ENCODE results near the gene SLX9.

SLX9 gene, protein sequence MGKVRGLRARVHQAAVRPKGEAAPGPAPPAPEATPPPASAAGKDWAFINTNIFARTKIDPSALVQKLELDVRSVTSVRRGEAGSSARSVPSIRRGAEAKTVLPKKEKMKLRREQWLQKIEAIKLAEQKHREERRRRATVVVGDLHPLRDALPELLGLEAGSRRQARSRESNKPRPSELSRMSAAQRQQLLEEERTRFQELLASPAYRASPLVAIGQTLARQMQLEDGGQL

DNA sequence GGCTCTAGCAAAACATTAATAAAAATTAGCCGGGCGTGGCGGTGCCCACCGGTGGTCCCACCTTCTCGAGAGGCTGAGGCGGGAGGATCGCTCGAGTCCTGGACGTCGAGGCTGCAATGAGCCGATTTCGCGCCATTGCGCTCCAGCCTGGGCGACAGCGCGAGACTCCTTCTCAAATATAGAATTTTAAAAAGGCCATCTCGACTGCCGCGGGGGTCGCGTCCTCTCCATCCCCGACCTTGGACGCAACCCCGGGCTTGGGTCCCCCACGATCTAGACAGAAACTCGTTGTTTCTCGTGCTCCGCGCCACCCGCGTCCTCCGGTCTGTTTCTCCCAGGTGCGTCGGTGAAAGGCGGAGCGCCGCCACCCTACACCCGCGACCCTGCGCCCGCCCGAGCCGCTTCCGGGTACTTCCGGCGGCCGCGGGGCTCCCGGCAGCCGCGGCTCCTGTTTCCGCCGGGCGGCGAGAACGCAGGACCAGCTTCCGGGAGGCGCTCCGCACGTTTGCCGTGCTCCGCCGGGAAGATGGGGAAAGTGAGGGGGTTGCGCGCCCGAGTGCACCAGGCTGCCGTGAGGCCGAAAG lies at the start of gene SLX9:
Gene SLX9 (plus strand): TSS at position 498 of the 584 bp plus-strand sequence. CDS start 29 bp downstream, at position 527.
- H3K27me3 ChIP-seq (ENCODE audit: control insufficient read depth, insufficient read depth, low read length) = peaks cover 4% of the 10 kb centered on the region; the same call in 1 of the 2 replicates
- H3K36me3 ChIP-seq (ENCODE audit: control insufficient read depth, insufficient read depth, low read length) = peaks cover 30% of the 10 kb centered on the region
- H3K9ac ChIP-seq (ENCODE audit: low read length) = peak within 1 kb of the TSS; percentile 91
- H3K27ac ChIP-seq (ENCODE audit: low read depth, low read length) = peak within 1 kb of the TSS; percentile 70; the same call in 1 of the 2 replicates
- peak within 1 kb of the TSS; percentile 90 for H3K4me3 ChIP-seq (ENCODE audit: low read depth, low read length)
- H3K4me1 ChIP-seq (ENCODE audit: control insufficient read depth, insufficient read depth, low read length) = peaks cover 11% of the 10 kb centered on the region
- no peaks in the 10 kb centered on the region for H3K9me3 ChIP-seq (ENCODE audit: control insufficient read depth, insufficient read depth, low read depth, low read length)

DNA sequence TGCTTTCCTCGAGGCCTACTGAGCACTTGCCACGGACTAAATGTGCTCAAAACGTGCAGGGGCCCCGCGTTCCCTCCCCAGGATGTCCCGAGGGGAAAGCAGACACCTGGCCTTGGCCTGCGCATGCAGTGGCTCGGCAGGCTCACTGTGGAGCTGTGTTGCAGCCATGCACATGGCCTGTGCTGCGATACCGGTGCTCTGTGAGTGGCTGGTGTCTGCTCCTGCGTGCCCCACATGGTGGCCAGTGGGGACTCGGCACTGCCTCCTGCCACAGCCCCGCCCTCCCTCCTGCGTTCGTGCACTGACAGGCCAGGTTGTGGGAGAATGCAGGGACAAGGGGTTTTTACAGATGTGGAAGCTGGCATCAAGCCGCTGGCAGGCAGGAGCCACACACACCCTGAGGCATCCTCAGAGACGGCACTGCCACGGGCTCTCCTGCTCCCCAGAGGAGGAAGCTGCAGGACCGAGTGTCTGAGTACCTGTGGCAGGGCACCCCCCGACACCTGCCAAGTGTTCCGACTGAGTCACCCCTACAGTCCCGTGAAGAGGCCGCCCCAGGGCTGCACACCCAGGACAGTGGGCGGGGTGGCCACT lies 49.4 kb upstream of the SLX9 start:
- Histone ChIP-seq H3K27ac (ENCODE audit: low read depth, low read length) (no peak overlapping the region), H3K9me3 (ENCODE audit: control insufficient read depth, insufficient read depth, low read depth, low read length) (no peaks in the 10 kb centered on the region), H3K9ac (ENCODE audit: low read length) (no peak overlapping the region), H3K36me3 (ENCODE audit: control insufficient read depth, insufficient read depth, low read length) (no peaks in the 10 kb centered on the region), H3K4me1 (ENCODE audit: control insufficient read depth, insufficient read depth, low read length) (no peaks in the 10 kb centered on the region; the same call in 1 of the 2 replicates), H3K27me3 (ENCODE audit: control insufficient read depth, insufficient read depth, low read length) (no peaks in the 10 kb centered on the region), H3K4me3 (ENCODE audit: low read depth, low read length) (no peak overlapping the region)

DNA sequence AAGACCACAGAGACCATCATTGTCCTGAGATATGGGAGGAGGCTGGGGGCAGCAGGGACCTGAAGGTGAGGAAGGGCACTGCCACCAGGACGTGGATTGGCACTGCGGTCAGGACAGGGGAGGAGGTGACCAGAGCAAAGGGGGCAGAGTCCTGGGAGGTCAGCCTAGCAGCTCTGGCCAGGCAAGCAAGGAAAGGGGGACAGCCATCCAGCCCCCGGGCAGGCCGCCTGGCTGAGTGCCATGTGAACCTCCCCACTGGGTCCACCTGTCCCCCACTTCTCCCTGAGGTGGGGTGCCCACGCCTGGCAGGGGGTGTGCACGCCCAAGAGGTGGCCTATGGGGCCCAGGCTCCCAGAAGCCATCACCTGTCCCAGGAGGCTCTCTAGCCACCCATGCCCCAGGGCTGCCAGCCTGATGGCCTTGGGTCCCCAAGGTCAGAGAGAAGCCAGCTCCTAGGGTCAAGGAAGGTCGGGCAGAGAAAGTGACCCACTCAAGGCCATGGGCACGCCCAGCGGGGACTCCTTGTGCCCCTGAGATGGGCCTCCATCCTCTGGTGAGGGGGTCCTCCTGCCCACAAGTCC lies 48.8 kb upstream of the SLX9 start:
- Histone ChIP-seq H3K36me3 (ENCODE audit: control insufficient read depth, insufficient read depth, low read length) (no peaks in the 10 kb centered on the region), H3K27ac (ENCODE audit: low read depth, low read length) (no peak overlapping the region), H3K4me3 (ENCODE audit: low read depth, low read length) (no peak overlapping the region), H3K9ac (ENCODE audit: low read length) (no peak overlapping the region), H3K27me3 (ENCODE audit: control insufficient read depth, insufficient read depth, low read length) (no peaks in the 10 kb centered on the region), H3K9me3 (ENCODE audit: control insufficient read depth, insufficient read depth, low read depth, low read length) (no peaks in the 10 kb centered on the region), H3K4me1 (ENCODE audit: control insufficient read depth, insufficient read depth, low read length) (no peaks in the 10 kb centered on the region; the same call in 1 of the 2 replicates)

DNA sequence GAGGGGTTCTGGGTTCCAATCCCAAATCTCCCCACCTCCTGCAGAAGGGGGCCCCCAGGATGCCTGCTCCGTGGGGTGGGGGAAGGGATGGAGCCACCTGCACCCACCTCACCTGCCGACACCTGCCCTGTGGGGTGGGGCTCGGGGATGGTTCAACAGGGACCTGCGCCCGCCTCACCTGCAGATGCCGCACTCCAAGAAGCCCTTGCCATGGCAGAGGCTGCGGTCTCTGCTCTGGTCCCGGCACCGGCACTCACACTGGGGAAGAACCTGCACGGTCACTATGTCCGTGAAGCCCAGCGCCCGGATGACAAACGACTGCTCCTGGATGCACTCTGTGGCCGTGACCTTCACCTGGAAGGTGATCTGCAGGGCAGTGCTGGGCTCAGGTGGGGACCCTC lies 48.2 kb upstream of the SLX9 start:
- Histone ChIP-seq H3K27ac (ENCODE audit: low read depth, low read length) (no peak overlapping the region), H3K4me1 (ENCODE audit: control insufficient read depth, insufficient read depth, low read length) (peaks cover 3% of the 10 kb centered on the region; the same call in 1 of the 2 replicates), H3K27me3 (ENCODE audit: control insufficient read depth, insufficient read depth, low read length) (no peaks in the 10 kb centered on the region), H3K9ac (ENCODE audit: low read length) (no peak overlapping the region), H3K9me3 (ENCODE audit: control insufficient read depth, insufficient read depth, low read depth, low read length) (no peaks in the 10 kb centered on the region), H3K4me3 (ENCODE audit: low read depth, low read length) (no peak overlapping the region), H3K36me3 (ENCODE audit: control insufficient read depth, insufficient read depth, low read length) (no peaks in the 10 kb centered on the region)

DNA sequence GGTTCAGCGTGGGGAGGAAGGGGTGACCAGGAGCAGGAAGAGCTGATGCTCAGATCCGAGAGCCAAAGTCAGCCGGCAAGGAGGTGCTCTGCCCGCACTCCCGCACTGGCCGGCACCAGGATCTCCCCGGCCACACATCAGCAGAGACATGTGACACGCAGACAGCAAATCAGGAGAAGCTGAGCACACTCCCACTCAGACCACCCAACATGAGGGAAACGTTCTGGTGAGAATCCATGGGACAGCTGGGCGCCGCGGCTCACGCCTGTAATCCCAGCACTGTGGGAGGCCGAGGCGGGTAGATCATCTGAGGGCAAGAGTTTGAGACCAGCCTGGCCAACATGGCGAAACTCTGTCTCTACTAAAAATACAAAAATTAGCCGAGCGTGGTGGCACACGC lies 47.7 kb upstream of the SLX9 start:
- Histone ChIP-seq H3K9ac (ENCODE audit: low read length) (no peak overlapping the region), H3K27me3 (ENCODE audit: control insufficient read depth, insufficient read depth, low read length) (no peaks in the 10 kb centered on the region), H3K36me3 (ENCODE audit: control insufficient read depth, insufficient read depth, low read length) (no peaks in the 10 kb centered on the region), H3K27ac (ENCODE audit: low read depth, low read length) (no peak overlapping the region), H3K4me1 (ENCODE audit: control insufficient read depth, insufficient read depth, low read length) (peaks cover 4% of the 10 kb centered on the region; the same call in 1 of the 2 replicates), H3K4me3 (ENCODE audit: low read depth, low read length) (no peak overlapping the region), H3K9me3 (ENCODE audit: control insufficient read depth, insufficient read depth, low read depth, low read length) (no peaks in the 10 kb centered on the region)

DNA sequence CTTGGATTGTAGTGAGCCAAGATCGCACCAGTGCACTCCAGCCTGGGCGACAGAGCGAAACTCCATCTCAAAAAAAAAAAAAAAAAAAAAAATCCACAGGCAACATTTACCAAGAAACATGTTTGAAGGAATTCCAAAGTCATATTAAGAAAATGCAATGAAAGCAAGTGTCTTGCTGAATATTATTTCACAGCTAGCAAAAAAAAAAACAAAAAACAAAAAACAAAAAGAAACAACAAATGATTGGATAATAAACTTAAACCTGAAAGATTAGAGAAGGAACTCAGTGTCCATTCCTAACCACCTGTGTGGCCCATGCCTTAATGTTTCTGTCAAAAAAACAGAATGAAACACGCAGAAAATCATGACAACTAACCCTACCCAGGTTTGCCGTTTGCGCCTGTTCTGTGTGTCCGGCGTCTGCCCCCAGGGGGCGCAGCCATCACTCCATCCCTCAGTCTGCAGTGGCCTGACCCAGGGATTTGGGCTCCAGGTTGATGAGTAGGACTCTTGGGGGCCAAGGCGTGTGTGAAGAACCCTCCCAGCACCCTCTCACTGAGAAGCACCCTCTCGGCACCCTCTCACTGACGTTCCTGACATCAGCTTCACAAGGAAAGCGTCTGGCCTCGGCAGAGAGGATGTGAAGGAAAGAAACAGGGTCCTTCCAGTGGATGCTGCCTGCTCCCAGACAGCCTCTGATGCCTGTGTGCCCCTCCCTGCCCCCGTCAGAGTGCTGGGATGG lies 47.1 kb upstream of the SLX9 start:
- no peak overlapping the region for H3K27ac ChIP-seq (ENCODE audit: low read depth, low read length)
- no peak overlapping the region for H3K9ac ChIP-seq (ENCODE audit: low read length)
- peaks cover 6% of the 10 kb centered on the region; the same call in 1 of the 2 replicates for H3K4me1 ChIP-seq (ENCODE audit: control insufficient read depth, insufficient read depth, low read length)
- no peaks in the 10 kb centered on the region for H3K27me3 ChIP-seq (ENCODE audit: control insufficient read depth, insufficient read depth, low read length)
- H3K4me3 ChIP-seq (ENCODE audit: low read depth, low read length) = no peak overlapping the region
- no peaks in the 10 kb centered on the region for H3K36me3 ChIP-seq (ENCODE audit: control insufficient read depth, insufficient read depth, low read length)
- H3K9me3 ChIP-seq (ENCODE audit: control insufficient read depth, insufficient read depth, low read depth, low read length) = no peaks in the 10 kb centered on the region

DNA sequence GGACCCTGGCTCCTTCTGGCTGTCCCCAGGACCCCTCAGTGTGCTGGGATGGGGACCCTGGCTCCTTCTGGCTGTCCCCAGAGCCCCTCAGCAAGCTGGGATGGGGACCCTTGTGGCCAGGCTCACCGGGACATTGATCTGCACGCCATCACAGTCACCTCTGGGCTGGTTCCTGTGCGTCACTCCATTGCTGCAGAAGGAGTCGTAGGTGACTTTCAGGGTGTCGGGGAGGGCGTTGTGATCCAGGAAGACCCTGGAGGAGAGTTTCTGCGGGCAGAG lies 46.6 kb upstream of the SLX9 start:
- H3K27me3 ChIP-seq (ENCODE audit: control insufficient read depth, insufficient read depth, low read length) = no peaks in the 10 kb centered on the region
- H3K4me1 ChIP-seq (ENCODE audit: control insufficient read depth, insufficient read depth, low read length) = peaks cover 7% of the 10 kb centered on the region; the same call in 1 of the 2 replicates
- no peaks in the 10 kb centered on the region for H3K9me3 ChIP-seq (ENCODE audit: control insufficient read depth, insufficient read depth, low read depth, low read length)
- no peak overlapping the region for H3K4me3 ChIP-seq (ENCODE audit: low read depth, low read length)
- H3K36me3 ChIP-seq (ENCODE audit: control insufficient read depth, insufficient read depth, low read length) = no peaks in the 10 kb centered on the region
- no peak overlapping the region for H3K9ac ChIP-seq (ENCODE audit: low read length)
- no peak overlapping the region for H3K27ac ChIP-seq (ENCODE audit: low read depth, low read length)

DNA sequence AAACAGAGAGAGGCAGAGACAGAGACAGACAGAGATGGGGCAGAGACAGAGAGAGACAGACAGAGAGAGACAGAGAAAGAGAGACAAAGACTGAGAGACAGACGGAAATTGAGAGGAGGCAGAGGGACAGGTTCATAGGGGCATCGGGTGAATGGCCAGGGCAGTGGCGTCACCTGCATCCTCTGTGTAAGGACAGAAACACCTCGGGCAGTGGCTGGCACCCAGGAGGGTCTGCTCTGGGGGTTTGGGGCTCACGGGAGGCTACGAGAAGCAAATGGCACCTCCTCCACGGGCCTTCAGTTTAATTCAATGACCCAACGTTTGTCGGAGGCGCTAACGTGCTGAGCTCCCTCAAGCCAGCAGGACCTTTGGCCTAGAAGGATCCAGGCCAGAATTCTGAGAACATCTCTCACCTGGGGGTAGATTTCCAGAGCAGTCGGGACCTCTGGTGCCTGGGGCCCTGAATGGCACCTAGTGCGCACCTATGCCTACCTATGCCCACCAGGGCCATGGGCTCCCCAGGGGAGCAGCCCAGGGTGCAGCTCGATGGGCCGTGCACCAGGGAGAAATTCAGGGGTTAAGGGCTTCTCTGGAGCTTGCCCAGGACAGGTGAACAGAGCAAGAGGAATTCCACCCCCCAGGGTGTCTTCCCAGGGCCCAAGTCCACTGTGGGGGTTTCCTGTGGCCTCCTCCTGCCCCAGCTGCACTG lies 45.7 kb upstream of the SLX9 start:
- no peaks in the 10 kb centered on the region for H3K9me3 ChIP-seq (ENCODE audit: control insufficient read depth, insufficient read depth, low read depth, low read length)
- no peaks in the 10 kb centered on the region; the same call in 1 of the 2 replicates for H3K27me3 ChIP-seq (ENCODE audit: control insufficient read depth, insufficient read depth, low read length)
- no peak overlapping the region for H3K27ac ChIP-seq (ENCODE audit: low read depth, low read length)
- H3K4me1 ChIP-seq (ENCODE audit: control insufficient read depth, insufficient read depth, low read length) = peaks cover 7% of the 10 kb centered on the region; the same call in 1 of the 2 replicates
- no peak overlapping the region for H3K4me3 ChIP-seq (ENCODE audit: low read depth, low read length)
- H3K36me3 ChIP-seq (ENCODE audit: control insufficient read depth, insufficient read depth, low read length) = no peaks in the 10 kb centered on the region
- H3K9ac ChIP-seq (ENCODE audit: low read length) = no peak overlapping the region

DNA sequence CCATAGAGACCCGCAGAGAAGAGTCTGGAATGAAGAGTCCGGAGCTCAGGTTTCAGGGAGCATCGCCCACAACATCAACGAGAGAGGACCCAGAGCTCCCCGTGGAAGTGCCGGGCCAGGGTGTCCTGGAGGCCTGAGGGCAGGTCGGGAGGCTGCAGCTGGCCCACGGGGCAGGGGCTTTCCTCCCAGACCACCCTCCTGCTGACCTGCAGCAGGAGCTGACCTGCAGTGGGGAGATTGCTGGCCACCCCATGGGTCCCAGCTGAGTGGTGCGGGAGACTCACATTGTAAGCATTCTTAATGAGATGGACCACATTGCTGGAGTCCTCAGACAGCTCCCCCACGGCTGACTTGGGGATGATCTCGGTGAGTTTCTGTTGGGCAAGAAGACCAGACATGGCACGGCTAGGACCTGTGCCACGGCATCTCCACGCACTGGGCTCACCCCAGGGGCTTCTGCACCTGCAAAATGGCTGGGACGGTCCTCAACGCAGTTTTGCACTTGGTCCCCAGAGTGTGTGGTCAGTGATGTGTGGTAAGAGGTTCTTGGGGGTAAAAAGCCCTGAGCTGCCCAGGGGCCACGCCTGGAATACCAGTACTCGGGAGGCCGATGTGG lies 45.0 kb upstream of the SLX9 start:
- Histone ChIP-seq H3K27ac (ENCODE audit: low read depth, low read length) (no peak overlapping the region), H3K9me3 (ENCODE audit: control insufficient read depth, insufficient read depth, low read depth, low read length) (no peaks in the 10 kb centered on the region), H3K27me3 (ENCODE audit: control insufficient read depth, insufficient read depth, low read length) (no peaks in the 10 kb centered on the region; the same call in 1 of the 2 replicates), H3K4me3 (ENCODE audit: low read depth, low read length) (no peak overlapping the region), H3K9ac (ENCODE audit: low read length) (no peak overlapping the region), H3K4me1 (ENCODE audit: control insufficient read depth, insufficient read depth, low read length) (peaks cover 7% of the 10 kb centered on the region; the same call in 1 of the 2 replicates), H3K36me3 (ENCODE audit: control insufficient read depth, insufficient read depth, low read length) (no peaks in the 10 kb centered on the region)

DNA sequence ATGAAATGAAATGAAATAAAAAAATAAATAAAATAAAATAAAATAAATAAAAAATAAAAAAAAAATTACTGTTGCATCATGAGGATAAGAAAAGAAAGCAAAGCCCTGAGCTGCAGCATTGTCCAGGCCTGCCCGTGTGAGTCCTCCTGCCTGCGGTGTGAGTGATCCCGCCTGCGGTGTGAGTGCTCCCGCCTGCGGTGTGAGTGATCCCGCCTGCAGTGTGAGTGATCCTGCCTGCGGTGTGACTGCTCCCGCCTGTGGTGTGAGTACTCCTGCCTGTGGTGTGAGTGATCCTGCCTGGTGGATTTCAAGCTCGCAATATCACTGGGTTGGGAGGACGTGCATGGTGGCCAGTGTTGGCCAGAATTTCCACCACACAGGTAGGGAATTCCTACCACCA lies 44.0 kb upstream of the SLX9 start:
- H3K4me1 ChIP-seq (ENCODE audit: control insufficient read depth, insufficient read depth, low read length) = peaks cover 7% of the 10 kb centered on the region; the same call in 1 of the 2 replicates
- H3K9ac ChIP-seq (ENCODE audit: low read length) = no peak overlapping the region
- H3K4me3 ChIP-seq (ENCODE audit: low read depth, low read length) = no peak overlapping the region
- no peak overlapping the region for H3K27ac ChIP-seq (ENCODE audit: low read depth, low read length)
- no peaks in the 10 kb centered on the region; the same call in 1 of the 2 replicates for H3K27me3 ChIP-seq (ENCODE audit: control insufficient read depth, insufficient read depth, low read length)
- no peaks in the 10 kb centered on the region for H3K36me3 ChIP-seq (ENCODE audit: control insufficient read depth, insufficient read depth, low read length)
- no peaks in the 10 kb centered on the region for H3K9me3 ChIP-seq (ENCODE audit: control insufficient read depth, insufficient read depth, low read depth, low read length)
